ENCODE data around the gene SBNO2.
"Not testable (repeated sequence)": the region's sequence is repeated elsewhere in the genome, so short reads cannot be mapped to it uniquely, and the experiment has no call there.

Gene SBNO2

GRCh38 chr19:1115646-1116420, 58.2 kb downstream of the SBNO2 start:
- no peak for DNase-seq

- DNase-seq = not testable (repeated sequence)
Observed at GRCh38 chr19:1114728-1115127, 59.3 kb downstream of the SBNO2 start.

GRCh38 chr19:1113986-1114483, 60.0 kb downstream of the SBNO2 start:
- no peak for DNase-seq

- DNase-seq = peak; percentile 95 to 99 (median 97)
Observed at GRCh38 chr19:1113030-1113985, 60.8 kb downstream of the SBNO2 start.

- peak in 1 of 3 donors; percentile 37 for DNase-seq
Observed at GRCh38 chr19:1112268-1113029, 61.6 kb downstream of the SBNO2 start.

GRCh38 chr19:1111641-1112267, 62.3 kb downstream of the SBNO2 start:
- DNase-seq = no peak

GRCh38 chr19:1110809-1111640, 63.0 kb downstream of the SBNO2 start:
- DNase-seq = no peak

- no peak for DNase-seq
Observed at GRCh38 chr19:1109697-1110671, 64.1 kb downstream of the SBNO2 start.

- no peak for DNase-seq
Observed at GRCh38 chr19:1109032-1109551, 65.0 kb downstream of the SBNO2 start.

- DNase-seq = no peak
Observed at GRCh38 chr19:1108291-1109031, 65.6 kb downstream of the SBNO2 start.

GRCh38 chr19:1107661-1108261, 66.3 kb downstream of the SBNO2 start:
- no peak for DNase-seq

- DNase-seq = peak; percentile 40 to 58 (median 42)
Observed at GRCh38 chr19:1106841-1107660, 67.0 kb downstream of the SBNO2 start.

GRCh38 chr19:1105873-1106840, 67.9 kb downstream of the SBNO2 start:
- no peak for DNase-seq

- DNase-seq = no peak
Observed at GRCh38 chr19:1105008-1105872, 68.8 kb downstream of the SBNO2 start.

- peak; percentile 93 to 98 (median 96) for DNase-seq
Observed at GRCh38 chr19:1104311-1105007, 69.6 kb downstream of the SBNO2 start.
